H1 (cell line): ENCODE measurements around the gene DEFB131A. TPM values are rescaled to one million over a fixed set of nuclear protein-coding genes. Genes with fewer than 3 reads are reported as not detected.
"Not testable (repeated sequence)": the region's sequence is repeated elsewhere in the genome, so short reads cannot be mapped to it uniquely, and the experiment has no call there.

ENCODE experiments used
- CTCF ChIA-PET: fragments of 300-600 bp; sonication (Branson Sonifier 250); formaldehyde crosslinking; loops from one replicate; lab custom pipeline; 2021; ENCODE audit not compliant: partially characterized antibody; lab: Charles Lee
- POLR2A ChIA-PET: fragments of 300-600 bp; sonication (Branson Sonifier 250); formaldehyde crosslinking; loops from one replicate; lab custom pipeline; 2021; ENCODE audit warnings: inconsistent platforms; ENCODE audit not compliant: partially characterized antibody; lab: Charles Lee
- DNase-seq, 2 experiments: peaks; one replicate each; pipeline versions ENCODE4 v3.0.0 to v3.0.0-alpha.2; 2010 to 2022; ENCODE audit warnings: low spot score in 2 of 2, low read depth in 1 of 2, mixed read lengths in 1 of 2
- FAIRE-seq: peaks from 2 replicates; lab custom pipeline; 2011; peaks lifted over from hg19 to GRCh38; lab: Jason Lieb, UNC
- H2AFZ ChIP-seq: 2 replicates; pipeline ENCODE4 v1.8.1; 2012; ENCODE audit warnings: low read length, inconsistent platforms
- H2AK5ac ChIP-seq: 2 replicates; pipeline ENCODE4 v1.6.1; 2013; ENCODE audit warnings: low read depth, low read length
- H2BK120ac ChIP-seq: replicated peaks from 2 replicates; pipeline ENCODE3; 2013; ENCODE audit warnings: low read depth, low read length, inconsistent platforms
- H2BK12ac ChIP-seq: 2 replicates; pipeline ENCODE4 v1.6.1; 2013; ENCODE audit warnings: low read depth, low read length
- H2BK15ac ChIP-seq: 2 replicates; pipeline ENCODE4 v1.6.1; 2013; ENCODE audit warnings: low read length
- H2BK20ac ChIP-seq: 2 replicates; pipeline ENCODE4 v1.6.1; 2013; ENCODE audit warnings: low read length
- H2BK5ac ChIP-seq: 2 replicates; pipeline ENCODE4 v1.6.1; 2013; ENCODE audit warnings: low read depth, low read length
- H3K14ac ChIP-seq: 2 replicates; pipeline ENCODE4 v1.6.1; 2013; ENCODE audit warnings: inconsistent platforms; ENCODE audit not compliant: insufficient read length
- H3K18ac ChIP-seq: 2 replicates; pipeline ENCODE4 v1.6.1; 2013; ENCODE audit warnings: low read length; ENCODE audit errors: extremely low read depth
- H3K23ac ChIP-seq: 2 replicates; pipeline ENCODE4 v1.6.1; 2013; ENCODE audit warnings: inconsistent platforms; ENCODE audit not compliant: insufficient read length
- H3K23me2 ChIP-seq: 2 replicates; pipeline ENCODE4 v1.6.1; 2013; ENCODE audit warnings: low read depth, low read length
- H3K27ac ChIP-seq: 2 replicates; pipeline ENCODE4 v1.6.1; 2011; ENCODE audit warnings: low read depth, low read length, inconsistent platforms
- H3K27me3 ChIP-seq, 4 experiments: replicated peaks in 1 of 4; 1 replicate in 1 of 4; 2 replicates in 3 of 4; pipeline versions ENCODE4 v1.6.1 to v1.8.1; 2011 to 2013; ENCODE audit warnings: low read length in 3 of 4, mild to moderate bottlenecking in 3 of 4, inconsistent platforms in 2 of 4, mixed read lengths in 2 of 4, moderate library complexity in 1 of 4; ENCODE audit not compliant: control insufficient read depth in 3 of 4, insufficient read depth in 3 of 4; ENCODE audit errors: extremely low read depth in 1 of 4
- H3K36me3 ChIP-seq, 4 experiments: 2 replicates each; pipeline versions ENCODE4 v1.6.1 to v1.8.1; 2011 to 2013; ENCODE audit warnings: mild to moderate bottlenecking in 4 of 4, low read length in 3 of 4, moderate library complexity in 2 of 4, control low read depth in 1 of 4, inconsistent platforms in 1 of 4; ENCODE audit not compliant: insufficient read depth in 4 of 4, control insufficient read depth in 2 of 4
- H3K4ac ChIP-seq: replicated peaks from 2 replicates; pipeline ENCODE3; 2013; ENCODE audit warnings: low read length, low read depth, mixed read lengths, inconsistent platforms; ENCODE audit not compliant: insufficient read length
- H3K4me1 ChIP-seq, 4 experiments: replicated peaks in 1 of 4; 1 replicate in 1 of 4; 2 replicates in 3 of 4; pipeline versions ENCODE4 v1.6.1 to v1.8.1; 2011 to 2013; ENCODE audit warnings: low read length in 3 of 4, inconsistent platforms in 2 of 4, mixed read lengths in 1 of 4; ENCODE audit not compliant: insufficient read depth in 4 of 4, control insufficient read depth in 3 of 4
- H3K4me2 ChIP-seq, 2 experiments: 2 replicates each; pipeline versions ENCODE4 v1.6.1 to v1.8.1; 2011 to 2013; ENCODE audit warnings: low read depth in 2 of 2, low read length in 2 of 2, control low read depth in 1 of 2, inconsistent platforms in 1 of 2, mild to moderate bottlenecking in 1 of 2; ENCODE audit not compliant: insufficient read depth in 1 of 2
- H3K4me3 ChIP-seq, 4 experiments: fragments of 200-600, 300-600 bp in 1 of 4; sonication (generic), shearing (Covaris generic), sonication (Bioruptor Twin) in 1 of 4; 2 replicates each; pipeline versions ENCODE4 v1.5.1 to v1.8.1; 2011 to 2016; ENCODE audit warnings: low read length in 4 of 4, low read depth in 3 of 4, control low read depth in 2 of 4, inconsistent platforms in 2 of 4, mild to moderate bottlenecking in 2 of 4, mixed read lengths in 1 of 4, moderate library complexity in 1 of 4; ENCODE audit not compliant: insufficient read depth in 2 of 4; ENCODE audit errors: extremely low read depth in 1 of 4
- H3K56ac ChIP-seq: replicated peaks from 2 replicates; pipeline ENCODE3; 2013; ENCODE audit warnings: low read depth, mild to moderate bottlenecking, mixed read lengths, low read length, inconsistent platforms; ENCODE audit not compliant: insufficient read length
- H3K79me1 ChIP-seq: 2 replicates; pipeline ENCODE4 v1.6.1; 2013; ENCODE audit warnings: low read depth, low read length, control low read depth
- H3K79me2 ChIP-seq, 2 experiments: 2 replicates each; pipeline versions ENCODE4 v1.6.1 to v1.8.1; 2012 to 2013; ENCODE audit warnings: low read length in 2 of 2, mild to moderate bottlenecking in 2 of 2, inconsistent platforms in 1 of 2; ENCODE audit not compliant: insufficient read depth in 2 of 2, control insufficient read depth in 1 of 2
- H3K9ac ChIP-seq, 4 experiments: replicated peaks in 1 of 4; 1 replicate in 1 of 4; 2 replicates in 3 of 4; pipeline versions ENCODE4 v1.6.1 to v1.8.1; 2011 to 2013; ENCODE audit warnings: low read depth in 3 of 4, low read length in 3 of 4, control low read depth in 2 of 4, mild to moderate bottlenecking in 2 of 4, moderate library complexity in 2 of 4, inconsistent platforms in 1 of 4; ENCODE audit errors: extremely low read depth in 1 of 4
- H3K9me3 ChIP-seq, 2 experiments: 2 replicates each; pipeline versions ENCODE4 v1.6.1 to v1.8.1; 2012 to 2013; ENCODE audit warnings: mild to moderate bottlenecking in 2 of 2, moderate library complexity in 2 of 2, control low read depth in 1 of 2, inconsistent platforms in 1 of 2, low read depth in 1 of 2, low read length in 1 of 2, mixed read lengths in 1 of 2; ENCODE audit not compliant: insufficient read depth in 2 of 2
- H4K20me1 ChIP-seq, 2 experiments: replicated peaks in 1 of 2; 2 replicates each; pipeline versions ENCODE3 to v1.8.1; 2011 to 2013; ENCODE audit warnings: inconsistent platforms in 2 of 2, low read length in 2 of 2, mild to moderate bottlenecking in 1 of 2; ENCODE audit not compliant: insufficient read depth in 2 of 2, control insufficient read depth in 1 of 2
- H4K5ac ChIP-seq: 2 replicates; pipeline ENCODE4 v1.6.1; 2013; ENCODE audit warnings: low read length, low read depth, mixed read lengths, inconsistent platforms; ENCODE audit not compliant: insufficient read length
- H4K8ac ChIP-seq: 2 replicates; pipeline ENCODE4 v1.8.0; 2013; ENCODE audit warnings: mild to moderate bottlenecking, moderate library complexity, low read length, inconsistent platforms; ENCODE audit not compliant: insufficient read depth; ENCODE audit errors: extremely low read depth
- H4K91ac ChIP-seq: replicated peaks from 2 replicates; pipeline ENCODE3; 2013; ENCODE audit warnings: low read length, mixed read lengths, inconsistent platforms; ENCODE audit not compliant: insufficient read length
- WGBS, 2 experiments: shearing (Covaris generic) in 1 of 2; methylation state at CpG; one replicate each; pipeline versions ENCODE4 v1.1.6 to v1.1.7; 2013 to 2015; ENCODE audit warnings: low lambda C conversion rate in 2 of 2, mixed read lengths in 2 of 2, inconsistent platforms in 1 of 2, low coverage in 1 of 2, missing lambda C conversion rate in 1 of 2; ENCODE audit not compliant: insufficient replicate concordance in 2 of 2, insufficient coverage in 1 of 2, insufficient read length in 1 of 2; ENCODE audit errors: extremely low coverage in 1 of 2, missing lambda C conversion rate in 1 of 2; 5-methylcytosine and 5-hydroxymethylcytosine counted together
- polyA plus RNA-seq, 7 experiments: library from polyadenylated mRNA; depleted of rRNA in 3 of 7; stranded (reverse) in 5 of 7; unstranded in 2 of 7; fragments of >200 nt in 5 of 7; fragments of 200-250 nt in 2 of 7; gene quantifications; 1 replicate in 5 of 7; 2 replicates in 1 of 7; 4 replicates in 1 of 7; pipeline versions ENCODE4 v1.2.1 to v1.2.3, GENCODE V29; 2011 to 2013; ENCODE audit warnings: missing spikeins in 2 of 7, mixed read lengths in 2 of 7
- total RNA-seq: library from RNA; stranded (reverse); fragmentation: NEBNext Ultra II Directional; extraction: Animal tissue kit (Norgen Biotek cat#: 25700); gene quantifications from 2 replicates; pipeline ENCODE4 v1.2.1, GENCODE V29; 2021

The DEFB131A gene
- total and polyA plus RNA-seq, 2 of the 8 experiments (the other 6 are each of a cell fraction or from before 2014, with no cell fraction given): not detected

- not testable (repeated sequence) for H3K79me1 ChIP-seq, H3K23me2 ChIP-seq
Measured at GRCh38 chr4:9480066-9480465, 35.9 kb downstream of the DEFB131A start.

GRCh38 chr4:9482871-9483270, 38.7 kb downstream of the DEFB131A start:
- H3K23me2 ChIP-seq, H2AK5ac ChIP-seq, H2BK15ac ChIP-seq, H3K4me1 ChIP-seq, DNase-seq, H4K91ac ChIP-seq, H3K4me3 ChIP-seq, H3K4ac ChIP-seq, H3K9ac ChIP-seq, FAIRE-seq, POLR2A ChIA-PET, H2BK5ac ChIP-seq, H2BK12ac ChIP-seq, H3K27ac ChIP-seq, H3K14ac ChIP-seq, H3K18ac ChIP-seq, H2AFZ ChIP-seq, H3K79me2 ChIP-seq, H3K27me3 ChIP-seq, H4K8ac ChIP-seq, H3K36me3 ChIP-seq, H3K4me2 ChIP-seq, H4K5ac ChIP-seq, H3K79me1 ChIP-seq, H3K9me3 ChIP-seq, H2BK120ac ChIP-seq, H2BK20ac ChIP-seq, H4K20me1 ChIP-seq, H3K23ac ChIP-seq, H3K56ac ChIP-seq, CTCF ChIA-PET: not testable (repeated sequence)
- WGBS, 2 experiments: 90% methylated on average over 9 of the region's 11 CpGs; no CpG with 5 or more reads in 1 of the 2 experiments

More at GRCh38 chr4:9480066-9480465, 35.9 kb downstream of the DEFB131A start:
- H3K9ac ChIP-seq, H3K18ac ChIP-seq, H2BK12ac ChIP-seq, H3K56ac ChIP-seq, CTCF ChIA-PET, H4K91ac ChIP-seq, H4K5ac ChIP-seq, H4K20me1 ChIP-seq, POLR2A ChIA-PET, H3K79me2 ChIP-seq, H2BK5ac ChIP-seq, H2BK20ac ChIP-seq, H3K27me3 ChIP-seq, H2AK5ac ChIP-seq, H3K4me1 ChIP-seq, FAIRE-seq, H3K4me2 ChIP-seq, H3K14ac ChIP-seq, H4K8ac ChIP-seq, DNase-seq, H3K4me3 ChIP-seq, H3K23ac ChIP-seq, H3K4ac ChIP-seq, H2BK120ac ChIP-seq, H3K36me3 ChIP-seq, H2BK15ac ChIP-seq, H3K27ac ChIP-seq, H2AFZ ChIP-seq: not testable (repeated sequence)
- 93% methylated on average over 12 of the region's 12 CpGs; no CpG with 5 or more reads in 1 of the 2 experiments for WGBS, 2 experiments
- peaks cover 3 to 12% of the 10 kb centered on the region in 2 experiments; a peak in 3 of 4 replicates for H3K9me3 ChIP-seq
